SK-N-SH (cell line): ENCODE data around the gene PRMT9.

ENCODE experiments used
- JUND ChIP-seq: IDR thresholded peaks from 2 replicates; pipeline ENCODE4 v1.4.0; 2012
- POLR2AphosphoS5 ChIP-seq: IDR thresholded peaks from 2 replicates; pipeline ENCODE4 v1.6.1; 2012; ENCODE audit warnings: low read depth, low read length
- SIN3A ChIP-seq: IDR thresholded peaks from 2 replicates; pipeline ENCODE4 v1.6.1; 2012; ENCODE audit warnings: low read depth, mild to moderate bottlenecking, low read length, moderate library complexity, borderline replicate concordance
- TF ChIP-seq, protein P1 (sequence below): fragments of 200-600 bp; sonication (generic); IDR thresholded peaks from 2 replicates; pipeline ENCODE4 v1.6.1; 2017; ENCODE audit warnings: antibody characterized with exemption, mild to moderate bottlenecking, moderate library complexity
- TF ChIP-seq, protein P2 (sequence below): IDR thresholded peaks from 2 replicates; pipeline ENCODE4 v1.4.0; 2012; ENCODE audit warnings: low read depth, borderline replicate concordance

DNA sequence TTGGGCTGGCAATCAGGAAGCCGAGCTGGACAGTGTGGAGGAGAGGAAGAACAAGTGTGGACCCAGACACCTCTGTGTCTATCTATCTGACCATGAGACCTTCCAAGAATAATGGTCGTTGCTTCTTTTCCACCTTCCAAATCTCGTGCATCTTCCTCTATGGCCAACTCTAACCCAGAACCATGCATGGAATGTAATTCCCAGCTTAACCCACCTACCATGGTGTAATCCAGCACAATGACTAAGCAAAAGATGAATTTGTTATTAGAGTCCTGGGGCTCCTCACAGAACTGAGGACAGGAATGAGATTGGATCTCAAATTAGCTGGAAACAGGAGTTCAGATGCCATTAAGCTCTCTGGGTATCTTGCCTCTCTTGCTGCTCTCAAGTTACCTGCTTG is 84.2 kb downstream of the PRMT9 start:
- TF ChIP-seq SIN3A (no peak), POLR2AphosphoS5 (no peak), JUND (no peak)
- TF ChIP-seq, protein P1, sequence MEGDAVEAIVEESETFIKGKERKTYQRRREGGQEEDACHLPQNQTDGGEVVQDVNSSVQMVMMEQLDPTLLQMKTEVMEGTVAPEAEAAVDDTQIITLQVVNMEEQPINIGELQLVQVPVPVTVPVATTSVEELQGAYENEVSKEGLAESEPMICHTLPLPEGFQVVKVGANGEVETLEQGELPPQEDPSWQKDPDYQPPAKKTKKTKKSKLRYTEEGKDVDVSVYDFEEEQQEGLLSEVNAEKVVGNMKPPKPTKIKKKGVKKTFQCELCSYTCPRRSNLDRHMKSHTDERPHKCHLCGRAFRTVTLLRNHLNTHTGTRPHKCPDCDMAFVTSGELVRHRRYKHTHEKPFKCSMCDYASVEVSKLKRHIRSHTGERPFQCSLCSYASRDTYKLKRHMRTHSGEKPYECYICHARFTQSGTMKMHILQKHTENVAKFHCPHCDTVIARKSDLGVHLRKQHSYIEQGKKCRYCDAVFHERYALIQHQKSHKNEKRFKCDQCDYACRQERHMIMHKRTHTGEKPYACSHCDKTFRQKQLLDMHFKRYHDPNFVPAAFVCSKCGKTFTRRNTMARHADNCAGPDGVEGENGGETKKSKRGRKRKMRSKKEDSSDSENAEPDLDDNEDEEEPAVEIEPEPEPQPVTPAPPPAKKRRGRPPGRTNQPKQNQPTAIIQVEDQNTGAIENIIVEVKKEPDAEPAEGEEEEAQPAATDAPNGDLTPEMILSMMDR, result no peak
- TF ChIP-seq, protein P2, sequence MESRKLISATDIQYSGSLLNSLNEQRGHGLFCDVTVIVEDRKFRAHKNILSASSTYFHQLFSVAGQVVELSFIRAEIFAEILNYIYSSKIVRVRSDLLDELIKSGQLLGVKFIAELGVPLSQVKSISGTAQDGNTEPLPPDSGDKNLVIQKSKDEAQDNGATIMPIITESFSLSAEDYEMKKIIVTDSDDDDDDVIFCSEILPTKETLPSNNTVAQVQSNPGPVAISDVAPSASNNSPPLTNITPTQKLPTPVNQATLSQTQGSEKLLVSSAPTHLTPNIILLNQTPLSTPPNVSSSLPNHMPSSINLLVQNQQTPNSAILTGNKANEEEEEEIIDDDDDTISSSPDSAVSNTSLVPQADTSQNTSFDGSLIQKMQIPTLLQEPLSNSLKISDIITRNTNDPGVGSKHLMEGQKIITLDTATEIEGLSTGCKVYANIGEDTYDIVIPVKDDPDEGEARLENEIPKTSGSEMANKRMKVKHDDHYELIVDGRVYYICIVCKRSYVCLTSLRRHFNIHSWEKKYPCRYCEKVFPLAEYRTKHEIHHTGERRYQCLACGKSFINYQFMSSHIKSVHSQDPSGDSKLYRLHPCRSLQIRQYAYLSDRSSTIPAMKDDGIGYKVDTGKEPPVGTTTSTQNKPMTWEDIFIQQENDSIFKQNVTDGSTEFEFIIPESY, result no peak
